GM19023 (cell line): ENCODE data around the gene TESPA1.
"Not testable (repeated sequence)": the region's sequence is repeated elsewhere in the genome, so short reads cannot be mapped to it uniquely, and the experiment has no call there.

ENCODE experiments used
- ATAC-seq: cut with Tn5 transposase; IDR thresholded peaks from one replicate; pipeline ENCODE4 v1.9.1; 2021; ENCODE audit warnings: mild to moderate bottlenecking, moderate library complexity; ENCODE audit not compliant: unreplicated experiment

TESPA1 gene

GRCh38 chr12:54984658-54985376 is at the start of gene TESPA1:
TSS of gene TESPA1 (minus strand) at chr12:54984762. CDS start at chr12:54974562, 10,200 bp downstream.
- peak; percentile 94 for ATAC-seq

- ATAC-seq, result no peak
These were observed 49.7 kb upstream of the TESPA1 start for GRCh38 chr12:55034218-55034617.

- ATAC-seq, result no peak
These were observed 40.9 kb upstream of the TESPA1 start for GRCh38 chr12:55025508-55025907.

- no peak for ATAC-seq
These were observed 40.0 kb upstream of the TESPA1 start for GRCh38 chr12:55024575-55024974.

GRCh38 chr12:55019784-55020183 is 35.2 kb upstream of the TESPA1 start, which contains the start of gene NEUROD4:
TSS of gene NEUROD4 (plus strand) at chr12:55019974. CDS start at chr12:55026440, 6,466 bp downstream.
- ATAC-seq, result no peak

- no peak for ATAC-seq
These were observed 32.9 kb upstream of the TESPA1 start for GRCh38 chr12:55017416-55017925.

- ATAC-seq, result no peak
These were observed 24.5 kb upstream of the TESPA1 start for GRCh38 chr12:55008944-55009585.

GRCh38 chr12:55002355-55002754 is 17.8 kb upstream of the TESPA1 start:
- ATAC-seq, result no peak

- no peak for ATAC-seq
These were observed 16.8 kb upstream of the TESPA1 start for GRCh38 chr12:55001198-55001868.

- ATAC-seq, result no peak
These were observed 14.5 kb upstream of the TESPA1 start for GRCh38 chr12:54998958-54999510.

- ATAC-seq, result no peak
These were observed 13.5 kb upstream of the TESPA1 start for GRCh38 chr12:54997929-54998522.

- ATAC-seq, result no peak
These were observed 11.6 kb upstream of the TESPA1 start for GRCh38 chr12:54996205-54996604.

GRCh38 chr12:54993181-54993835 is 8.7 kb upstream of the TESPA1 start:
- ATAC-seq, result peak; percentile 47

GRCh38 chr12:54991991-54992375 is 7.4 kb upstream of the TESPA1 start:
- no peak for ATAC-seq

GRCh38 chr12:54991161-54991990 is 6.8 kb upstream of the TESPA1 start:
- peak; percentile 65 for ATAC-seq

- no peak for ATAC-seq
These were observed 5.3 kb upstream of the TESPA1 start for GRCh38 chr12:54989829-54990228.

GRCh38 chr12:54988402-54989054 is 4.0 kb upstream of the TESPA1 start:
- ATAC-seq, result peak; percentile 19

GRCh38 chr12:54987611-54988231 is 3.2 kb upstream of the TESPA1 start:
- ATAC-seq, result no peak

- ATAC-seq, result not testable (repeated sequence)
These were observed 2.2 kb upstream of the TESPA1 start for GRCh38 chr12:54986773-54987172.
